BLaER1 treated with 17β-estradiol and CSF1 and Interleukin-3, amounts not matched to agents 10 nM and 100 nM (cell line): ENCODE results near the gene RASSF10.
"Not testable (repeated sequence)": the region's sequence is repeated elsewhere in the genome, so short reads cannot be mapped to it uniquely, and the experiment has no call there.

Experiments
- H3K27ac ChIP-seq, 11 experiments: shearing (Covaris generic); formaldehyde crosslinking; 2 replicates each; pipeline ENCODE4 v1.8.1; 2022
- H3K27me3 ChIP-seq, 11 experiments: shearing (Covaris generic); formaldehyde crosslinking; 2 replicates each; pipeline ENCODE4 v1.8.1; 2022
- H3K36me3 ChIP-seq, 11 experiments: shearing (Covaris generic); formaldehyde crosslinking; 2 replicates each; pipeline ENCODE4 v1.8.1; 2022
- H3K4me1 ChIP-seq, 10 experiments: shearing (Covaris generic); formaldehyde crosslinking; 2 replicates each; pipeline ENCODE4 v1.8.1; 2022
- H3K4me2 ChIP-seq, 11 experiments: shearing (Covaris generic); formaldehyde crosslinking; 2 replicates each; pipeline ENCODE4 v1.8.1; 2022
- H3K4me3 ChIP-seq, 10 experiments: shearing (Covaris generic); formaldehyde crosslinking; 2 replicates each; pipeline ENCODE4 v1.8.1; 2022
- H3K9ac ChIP-seq, 11 experiments: shearing (Covaris generic); formaldehyde crosslinking; 2 replicates each; pipeline ENCODE4 v1.8.1; 2022
- H3K9me3 ChIP-seq, 11 experiments: shearing (Covaris generic); formaldehyde crosslinking; replicated peaks in 1 of 11; 2 replicates each; pipeline ENCODE4 v1.8.1; 2022
- H4K20me1 ChIP-seq, 11 experiments: shearing (Covaris generic); formaldehyde crosslinking; 2 replicates each; pipeline ENCODE4 v1.8.1; 2022
- Cebpa-rat ChIP-seq, 11 experiments: shearing (Covaris generic); IDR thresholded peaks; 2 replicates each; pipeline ENCODE4 v1.8.1; 2022

Gene RASSF10

GRCh38 chr11:13038366-13038765 lies 29.2 kb downstream of the RASSF10 start:
- no peak overlapping the region for H3K9ac ChIP-seq
- no peaks in the 10 kb centered on the region for H3K4me1 ChIP-seq
- H3K4me2 ChIP-seq, result no peak overlapping the region
- no peaks in the 10 kb centered on the region for H3K9me3 ChIP-seq
- H3K4me3 ChIP-seq, result no peak overlapping the region
- H3K27ac ChIP-seq, result no peak overlapping the region
- no peaks in the 10 kb centered on the region for H3K27me3 ChIP-seq
- TF ChIP-seq Cebpa-rat (IDR thresholded peaks at IDR 0.05), result no peak
- H3K36me3 ChIP-seq, result no peaks in the 10 kb centered on the region
- no peaks in the 10 kb centered on the region for H4K20me1 ChIP-seq

GRCh38 chr11:13039126-13039525 lies 30.0 kb downstream of the RASSF10 start:
- Histone ChIP-seq H3K27ac (no peak overlapping the region), H3K4me1 (peaks cover 0 to 2% (median 0%) of the 10 kb centered on the region in 10 experiments; a peak in 3 of 20 replicates), H3K9ac (no peak overlapping the region), H3K36me3 (no peaks in the 10 kb centered on the region), H4K20me1 (no peaks in the 10 kb centered on the region), H3K4me2 (no peak overlapping the region), H3K27me3 (no peaks in the 10 kb centered on the region), H3K4me3 (no peak overlapping the region), H3K9me3 (no peaks in the 10 kb centered on the region)
- no peak for TF ChIP-seq Cebpa-rat (IDR thresholded peaks at IDR 0.05)

DNA sequence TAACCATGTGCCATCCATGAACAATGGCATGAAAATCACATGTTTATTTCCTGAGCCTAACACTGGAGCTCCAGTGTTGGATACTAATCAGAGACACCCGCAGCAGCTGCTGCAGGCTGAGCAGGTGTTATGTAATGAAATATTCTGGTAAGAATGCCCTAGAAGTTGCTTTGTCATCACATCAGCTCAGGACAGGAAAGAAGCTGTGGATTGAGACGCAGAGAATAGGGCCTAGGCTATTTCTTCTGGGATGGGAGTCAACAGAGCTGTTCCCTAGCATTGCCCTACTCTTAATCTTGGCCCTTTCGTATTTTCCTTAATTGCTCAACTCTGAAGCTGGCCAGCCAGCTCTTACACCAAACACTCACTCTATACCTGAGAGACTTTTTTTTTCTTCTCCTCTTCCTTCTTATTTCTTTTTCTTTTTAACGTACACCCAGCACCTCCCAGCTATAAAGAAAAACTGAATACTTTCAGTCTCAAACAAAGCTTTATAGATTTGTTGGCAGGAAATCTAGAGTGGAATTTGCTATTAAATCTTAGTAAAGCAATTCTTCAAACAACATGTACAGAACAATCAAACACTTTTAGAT lies 31.9 kb downstream of the RASSF10 start:
- H4K20me1 ChIP-seq, result no peaks in the 10 kb centered on the region
- H3K4me3 ChIP-seq, result no peak overlapping the region
- H3K9ac ChIP-seq, result no peak overlapping the region
- H3K36me3 ChIP-seq, result no peaks in the 10 kb centered on the region
- H3K9me3 ChIP-seq, result no peaks in the 10 kb centered on the region
- no peak for TF ChIP-seq Cebpa-rat (IDR thresholded peaks at IDR 0.05)
- no peak overlapping the region for H3K27ac ChIP-seq
- H3K4me1 ChIP-seq, result peaks cover 0 to 10% (median 0%) of the 10 kb centered on the region in 10 experiments; a peak in 6 of 20 replicates
- no peaks in the 10 kb centered on the region for H3K27me3 ChIP-seq
- H3K4me2 ChIP-seq, result no peak overlapping the region

DNA sequence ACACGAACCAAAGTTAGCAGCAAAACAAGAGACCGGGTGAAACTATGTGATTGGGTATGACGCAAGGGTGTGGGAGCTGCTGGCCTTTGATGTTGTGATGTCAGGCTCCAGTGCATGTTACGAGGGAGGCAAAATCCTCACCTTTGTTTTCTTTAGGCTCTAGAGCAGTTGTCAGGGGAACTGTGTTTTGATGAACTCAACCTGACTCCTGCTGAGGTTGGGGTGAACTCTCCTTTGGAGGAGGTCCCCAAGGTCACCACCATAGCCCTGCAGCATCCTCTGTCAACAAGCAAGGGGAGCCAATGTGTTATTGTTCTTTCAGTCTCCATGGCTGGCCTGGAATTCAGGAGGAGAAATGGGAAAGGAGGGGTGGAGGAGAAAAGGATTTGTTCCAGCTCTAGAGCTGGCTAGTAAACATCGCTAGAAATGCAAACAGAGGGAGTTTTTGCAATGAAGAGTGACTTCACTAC lies 33.8 kb downstream of the RASSF10 start:
- no peaks in the 10 kb centered on the region for H3K36me3 ChIP-seq
- no peak overlapping the region for H3K4me3 ChIP-seq
- no peaks in the 10 kb centered on the region for H3K27me3 ChIP-seq
- H3K4me1 ChIP-seq, result peaks cover 0 to 10% (median 0%) of the 10 kb centered on the region in 10 experiments; a peak in 6 of 20 replicates
- no peak overlapping the region for H3K27ac ChIP-seq
- TF ChIP-seq Cebpa-rat (IDR thresholded peaks at IDR 0.05), result no peak
- no peak overlapping the region for H3K9ac ChIP-seq
- no peak overlapping the region for H3K4me2 ChIP-seq
- no peaks in the 10 kb centered on the region for H4K20me1 ChIP-seq
- no peaks in the 10 kb centered on the region for H3K9me3 ChIP-seq

- Histone ChIP-seq H3K27ac (no peak overlapping the region), H3K27me3 (no peaks in the 10 kb centered on the region), H3K4me1 (peaks cover 0 to 10% (median 0%) of the 10 kb centered on the region in 10 experiments; a peak in 6 of 20 replicates), H3K9me3 (no peaks in the 10 kb centered on the region), H3K4me2 (peak overlapping the region in 6 of 11 experiments; percentile 14 to 41 (median 15); a peak in 8 of 22 replicates), H3K4me3 (no peak overlapping the region), H4K20me1 (no peaks in the 10 kb centered on the region), H3K36me3 (no peaks in the 10 kb centered on the region), H3K9ac (no peak overlapping the region)
- TF ChIP-seq Cebpa-rat (IDR thresholded peaks at IDR 0.05), result no peak
Observed at GRCh38 chr11:13043912-13044628, 35.0 kb downstream of the RASSF10 start.

DNA sequence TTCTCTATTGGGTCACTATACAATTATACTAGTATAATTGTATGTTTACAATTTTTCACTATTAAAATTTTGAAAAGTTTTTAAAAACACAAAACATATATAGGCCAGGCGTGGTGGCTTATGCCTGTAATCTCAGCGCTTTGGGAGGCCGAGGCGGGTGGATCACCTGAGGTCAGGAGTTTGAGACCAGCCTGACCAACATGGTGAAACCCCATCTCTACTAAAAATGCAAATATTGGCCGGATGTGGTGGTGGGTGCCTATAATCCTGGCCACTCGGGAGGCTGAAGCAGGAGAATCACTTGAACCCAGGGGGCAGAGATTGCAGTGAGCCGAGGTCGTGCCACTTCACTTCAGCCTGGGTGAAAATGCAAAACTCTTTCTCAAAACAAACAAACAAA lies 36.0 kb downstream of the RASSF10 start:
- not testable (repeated sequence) for H3K4me3 ChIP-seq, H3K27ac ChIP-seq, H3K9ac ChIP-seq, H4K20me1 ChIP-seq, H3K4me1 ChIP-seq, H3K36me3 ChIP-seq, H3K27me3 ChIP-seq, H3K9me3 ChIP-seq
- H3K4me2 ChIP-seq, result peak overlapping the region in 2 of 11 experiments; percentile 14 to 41; a peak in 3 of 22 replicates

DNA sequence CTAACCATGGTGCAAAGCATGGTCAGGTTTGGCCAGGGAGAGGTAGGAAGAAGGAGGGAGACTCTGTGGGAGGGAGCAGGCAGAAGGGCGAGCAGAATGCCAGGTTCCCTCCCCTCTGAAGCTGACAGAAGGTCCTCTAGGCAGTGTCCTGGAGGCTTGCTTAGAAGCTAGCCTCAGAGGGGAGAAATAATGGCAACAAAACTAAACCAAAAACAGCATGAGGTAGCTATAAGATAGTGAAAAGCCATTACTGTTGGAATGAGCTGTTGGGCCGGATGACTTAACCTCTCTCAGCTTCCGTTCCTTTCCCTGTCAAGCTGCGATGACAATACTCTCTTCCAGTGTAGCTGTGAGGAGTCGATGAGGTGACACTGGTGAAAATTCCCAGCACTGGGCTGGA lies 36.6 kb downstream of the RASSF10 start:
- TF ChIP-seq Cebpa-rat (IDR thresholded peaks at IDR 0.05), result no peak

GRCh38 chr11:13046637-13047570 lies 37.8 kb downstream of the RASSF10 start:
- TF ChIP-seq Cebpa-rat (IDR thresholded peaks at IDR 0.05), result no peak
- Histone ChIP-seq H3K27ac (no peak overlapping the region), H3K36me3 (no peaks in the 10 kb centered on the region), H3K4me2 (no peak overlapping the region), H3K27me3 (no peaks in the 10 kb centered on the region), H3K4me3 (no peak overlapping the region), H4K20me1 (no peaks in the 10 kb centered on the region), H3K9me3 (peaks cover 0 to 7% (median 0%) of the 10 kb centered on the region in 11 experiments; a peak in 5 of 22 replicates), H3K4me1 (peaks cover 0 to 12% (median under 1%) of the 10 kb centered on the region in 10 experiments; a peak in 8 of 20 replicates), H3K9ac (no peak overlapping the region)

More for the DNA sequence above, 36.6 kb downstream of the RASSF10 start:
- peaks cover 0 to 10% (median 0%) of the 10 kb centered on the region in 10 experiments; a peak in 6 of 20 replicates for H3K4me1 ChIP-seq
- no peak overlapping the region for H3K4me3 ChIP-seq
- no peaks in the 10 kb centered on the region for H3K36me3 ChIP-seq
- H3K27me3 ChIP-seq, result no peaks in the 10 kb centered on the region
- H3K27ac ChIP-seq, result no peak overlapping the region
- H4K20me1 ChIP-seq, result no peaks in the 10 kb centered on the region
- H3K9me3 ChIP-seq, result peaks cover 0 to 7% (median 0%) of the 10 kb centered on the region in 11 experiments; a peak in 5 of 22 replicates
- H3K9ac ChIP-seq, result no peak overlapping the region
- H3K4me2 ChIP-seq, result no peak overlapping the region

DNA sequence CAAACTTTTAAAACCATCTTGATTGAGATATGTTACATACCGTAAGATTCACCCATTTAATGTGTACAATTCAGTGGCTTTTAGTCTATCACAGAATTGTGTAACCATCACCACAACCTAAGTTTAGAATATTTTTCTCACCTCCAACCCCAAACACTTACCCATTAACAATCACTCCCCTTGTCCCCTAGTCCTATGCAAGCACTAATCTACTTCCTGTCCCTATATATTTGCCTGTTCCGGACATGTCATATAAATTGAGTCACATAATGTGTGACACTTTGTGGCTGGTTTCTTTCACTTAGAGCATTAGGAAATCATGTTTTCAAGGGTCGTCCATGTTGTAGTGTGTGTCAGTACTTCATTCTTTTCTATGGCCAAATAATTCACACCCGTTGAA lies 38.8 kb downstream of the RASSF10 start:
- Histone ChIP-seq H3K4me2 (no peak overlapping the region), H3K9ac (no peak overlapping the region), H4K20me1 (no peaks in the 10 kb centered on the region), H3K27me3 (no peaks in the 10 kb centered on the region), H3K36me3 (no peaks in the 10 kb centered on the region), H3K27ac (no peak overlapping the region), H3K9me3 (peaks cover 0 to 7% (median 0%) of the 10 kb centered on the region in 11 experiments; a peak in 5 of 22 replicates), H3K4me1 (peaks cover 0 to 20% (median 7%) of the 10 kb centered on the region in 10 experiments; a peak in 10 of 20 replicates), H3K4me3 (no peak overlapping the region)
- no peak for TF ChIP-seq Cebpa-rat (IDR thresholded peaks at IDR 0.05)
